Breast epithelium (tissue), 3 donors: Measurements from ENCODE around the gene LDLRAD4.

Experiments used
- CTCF ChIP-seq, 3 donors: fragments of 450-650 bp; IDR thresholded peaks; one replicate each; pipeline ENCODE4 v1.5.1; 2016 to 2017; ENCODE audit warnings: antibody characterized with exemption in 3 of 3, mild to moderate bottlenecking in 3 of 3, moderate library complexity in 3 of 3
- POLR2A ChIP-seq: fragments of 450-650 bp; IDR thresholded peaks from one replicate; pipeline ENCODE4 v1.6.1; 2016; ENCODE audit warnings: antibody characterized with exemption, mild to moderate bottlenecking, moderate library complexity

DNA sequence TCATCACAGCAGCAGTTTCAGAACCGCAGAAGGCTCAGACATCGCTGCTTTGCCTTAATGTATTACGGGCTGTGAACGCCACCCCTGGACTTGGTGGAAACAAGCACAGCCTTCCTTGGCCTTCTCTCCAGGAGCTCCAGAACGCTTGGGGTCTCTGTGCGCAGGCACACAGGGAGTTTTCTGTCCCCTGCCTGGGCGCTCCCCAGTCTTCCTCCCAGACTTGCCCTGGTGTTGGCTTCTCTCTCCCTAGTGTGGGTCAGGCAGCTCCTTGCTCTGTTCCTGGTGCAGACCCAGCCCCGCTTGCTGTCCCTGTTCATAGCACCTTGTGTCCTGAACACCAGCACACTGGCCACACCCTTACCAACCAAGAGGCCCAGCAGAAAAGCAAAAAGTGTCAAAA is 404.2 kb downstream of the LDLRAD4 start:
- TF ChIP-seq CTCF (IDR thresholded peaks at IDR 0.05) (no peak), POLR2A (no peak)
